ENCODE measurements around the gene NDUFS7. TPM values are rescaled to one million over a fixed set of nuclear protein-coding genes. Genes with fewer than 3 reads are reported as not detected.

The NDUFS7 gene
- total and polyA plus RNA-seq, 2 donors from 2014 or later = 85.5 to 265 TPM

DNA sequence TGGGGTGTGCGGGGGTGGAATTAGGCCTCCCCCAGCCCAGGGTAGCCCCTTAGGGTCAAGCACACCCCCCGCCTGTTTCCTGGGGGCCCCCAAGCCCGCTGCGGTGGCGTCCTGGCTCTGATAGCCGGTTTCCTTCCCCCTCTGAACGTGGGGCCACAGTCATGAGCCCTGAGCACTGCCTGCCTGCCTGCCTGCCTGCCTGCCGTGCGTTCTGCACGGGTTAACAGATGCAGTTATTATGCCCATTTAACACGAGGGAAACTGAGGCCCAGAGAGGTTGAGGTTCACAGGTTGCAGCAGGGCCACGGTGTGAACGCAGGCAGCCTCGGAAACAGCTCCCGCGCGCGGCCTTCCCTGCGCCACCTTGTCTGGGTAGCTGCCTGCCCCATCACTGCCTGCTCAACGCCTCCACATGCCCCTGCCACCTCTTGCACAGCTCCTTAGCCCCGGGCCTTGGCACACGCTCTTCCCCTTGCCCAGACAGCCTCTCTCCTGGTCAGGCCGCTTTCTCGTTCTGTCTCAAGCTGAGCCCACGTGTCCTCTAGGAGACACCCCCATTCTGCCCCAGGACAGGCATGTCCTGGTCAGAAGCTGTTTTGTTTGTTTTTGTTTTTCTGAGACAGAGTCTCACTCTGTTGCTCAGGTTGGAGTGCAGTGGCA is 18.8 kb downstream of the NDUFS7 start:
- Histone ChIP-seq H3K27me3 (ENCODE audit: control insufficient read depth, insufficient read depth, low read length) (no peaks in the 10 kb centered on the region), H3K4me3 (ENCODE audit: low read length in 3 of 3) (no peak overlapping the region), H3K9ac (ENCODE audit: low read length in 3 of 3) (no peak overlapping the region), H3K36me3 (ENCODE audit: control insufficient read depth in 2 of 3, insufficient read depth in 3 of 3, low read length in 3 of 3) (no peaks in the 10 kb centered on the region), H3K27ac (ENCODE audit: low read depth in 2 of 2, low read length in 2 of 2) (no peak overlapping the region), H3K4me1 (ENCODE audit: control insufficient read depth in 2 of 3, insufficient read depth in 2 of 3, low read depth in 1 of 3, low read length in 3 of 3) (peaks cover 0 to 18% (median 0%) of the 10 kb centered on the region in 3 donors), H3K9me3 (ENCODE audit: control insufficient read depth in 2 of 3, insufficient read depth in 1 of 3, low read length in 3 of 3) (no peaks in the 10 kb centered on the region)
- TF ChIP-seq, protein P1, sequence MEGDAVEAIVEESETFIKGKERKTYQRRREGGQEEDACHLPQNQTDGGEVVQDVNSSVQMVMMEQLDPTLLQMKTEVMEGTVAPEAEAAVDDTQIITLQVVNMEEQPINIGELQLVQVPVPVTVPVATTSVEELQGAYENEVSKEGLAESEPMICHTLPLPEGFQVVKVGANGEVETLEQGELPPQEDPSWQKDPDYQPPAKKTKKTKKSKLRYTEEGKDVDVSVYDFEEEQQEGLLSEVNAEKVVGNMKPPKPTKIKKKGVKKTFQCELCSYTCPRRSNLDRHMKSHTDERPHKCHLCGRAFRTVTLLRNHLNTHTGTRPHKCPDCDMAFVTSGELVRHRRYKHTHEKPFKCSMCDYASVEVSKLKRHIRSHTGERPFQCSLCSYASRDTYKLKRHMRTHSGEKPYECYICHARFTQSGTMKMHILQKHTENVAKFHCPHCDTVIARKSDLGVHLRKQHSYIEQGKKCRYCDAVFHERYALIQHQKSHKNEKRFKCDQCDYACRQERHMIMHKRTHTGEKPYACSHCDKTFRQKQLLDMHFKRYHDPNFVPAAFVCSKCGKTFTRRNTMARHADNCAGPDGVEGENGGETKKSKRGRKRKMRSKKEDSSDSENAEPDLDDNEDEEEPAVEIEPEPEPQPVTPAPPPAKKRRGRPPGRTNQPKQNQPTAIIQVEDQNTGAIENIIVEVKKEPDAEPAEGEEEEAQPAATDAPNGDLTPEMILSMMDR (IDR thresholded peaks at IDR 0.05; ENCODE audit: borderline replicate concordance, extremely low read depth, insufficient read depth) = no peak
- no peak for DNase-seq
- FAIRE-seq = no peak
- intact Hi-C loops (cut with DNase I) = no loop called here

DNA sequence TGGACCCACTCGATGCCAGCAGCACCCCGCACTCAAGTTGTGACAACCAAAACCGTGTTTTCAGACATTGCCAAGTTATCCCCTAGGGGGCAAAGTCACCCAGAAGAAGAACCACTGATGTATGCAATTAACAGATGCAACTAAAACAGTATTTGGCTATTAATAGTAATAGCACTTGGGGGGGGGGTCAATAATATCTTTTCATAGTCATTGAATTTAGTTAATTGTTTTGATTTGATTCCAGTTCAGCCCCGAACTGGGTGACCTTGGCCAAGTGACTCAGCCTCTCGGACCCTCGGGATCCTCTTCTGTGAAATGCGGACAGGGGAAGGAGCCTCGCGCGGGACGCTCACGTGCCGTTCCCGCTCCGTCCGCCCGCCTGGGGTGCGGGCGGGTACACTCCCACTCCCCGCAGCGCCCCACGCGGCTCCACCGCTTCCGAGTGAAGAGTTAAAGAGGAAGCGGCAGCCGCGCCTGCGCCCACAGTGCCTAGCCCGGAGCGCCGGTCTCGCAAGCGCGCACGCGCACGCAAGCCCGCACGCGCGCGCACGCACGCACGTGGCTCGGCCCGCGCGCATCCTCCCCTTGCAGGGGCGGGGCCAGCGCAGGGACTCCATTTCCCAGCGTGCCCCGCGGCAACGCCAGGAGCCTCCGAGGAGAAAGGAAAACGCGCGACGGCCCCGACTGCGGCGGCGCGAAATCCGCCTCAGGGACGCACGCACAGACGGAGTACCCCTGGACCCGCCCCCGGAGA is 23.2 kb downstream of the NDUFS7 start:
- Histone ChIP-seq H3K4me3 (ENCODE audit: low read length in 3 of 3) (peak overlapping the region; percentile 38 to 72 (median 47)), H3K4me1 (ENCODE audit: control insufficient read depth in 2 of 3, insufficient read depth in 2 of 3, low read depth in 1 of 3, low read length in 3 of 3) (peaks cover 0 to 42% (median 21%) of the 10 kb centered on the region in 3 donors), H3K9me3 (ENCODE audit: control insufficient read depth in 2 of 3, insufficient read depth in 1 of 3, low read length in 3 of 3) (no peaks in the 10 kb centered on the region), H3K27ac (ENCODE audit: low read depth in 2 of 2, low read length in 2 of 2) (peak overlapping the region; percentile 88 to 91), H3K36me3 (ENCODE audit: control insufficient read depth in 2 of 3, insufficient read depth in 3 of 3, low read length in 3 of 3) (no peaks in the 10 kb centered on the region), H3K9ac (ENCODE audit: low read length in 3 of 3) (peak overlapping the region in 2 of 3 donors; percentile 29 to 67), H3K27me3 (ENCODE audit: control insufficient read depth, insufficient read depth, low read length) (no peaks in the 10 kb centered on the region)
- intact Hi-C loops (cut with DNase I) = no loop called here
- FAIRE-seq (no peak), DNase-seq (peak; percentile 98 to 100 (median 99))
- TF ChIP-seq, protein P1 (IDR thresholded peaks at IDR 0.05; ENCODE audit: borderline replicate concordance, extremely low read depth, insufficient read depth) = peak; percentile 25

DNA sequence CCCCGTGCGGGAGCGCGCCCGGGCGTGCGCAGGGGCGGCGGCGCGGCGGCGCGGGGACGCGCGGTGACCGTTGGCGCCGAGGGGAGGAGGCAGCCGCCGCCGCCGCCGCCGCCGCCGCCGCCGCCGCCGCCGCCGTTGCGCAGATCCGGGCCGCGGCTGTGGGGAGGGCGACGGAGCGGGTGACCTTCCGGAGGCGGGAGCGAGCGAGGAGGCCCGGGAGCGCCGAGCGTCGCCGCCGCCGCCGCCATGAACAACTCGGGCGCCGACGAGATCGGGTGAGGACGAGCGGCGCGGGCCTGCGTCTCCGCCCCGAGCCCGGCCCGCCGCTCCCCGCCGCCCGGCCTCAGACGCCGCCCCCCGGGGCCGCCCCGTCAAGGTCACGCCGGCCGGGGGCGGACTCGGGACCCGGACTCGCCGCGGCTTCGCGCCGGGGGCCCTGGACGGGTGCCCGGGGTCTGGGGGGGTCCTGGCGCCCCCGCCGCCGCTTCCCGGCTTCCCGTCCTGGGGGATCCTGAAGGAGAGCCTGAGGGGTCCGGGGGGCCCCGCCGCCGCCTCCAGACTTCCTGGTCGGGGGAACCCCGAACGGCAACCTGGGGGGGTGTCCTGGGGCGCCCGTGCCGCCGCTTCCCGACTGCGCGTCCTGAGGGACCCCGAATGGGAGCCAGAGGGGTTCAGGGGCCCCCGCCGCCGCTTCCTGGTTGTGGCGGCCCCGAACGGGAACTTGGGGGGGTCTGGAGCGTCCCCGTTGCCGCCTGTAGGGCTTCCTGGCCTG is 24.0 kb downstream of the NDUFS7 start, which contains the start of gene DAZAP1:
Gene DAZAP1, plus strand, starts transcription at position 59 of the 772 bp plus-strand sequence. Its CDS starts 188 bp downstream, at position 247.
- Histone ChIP-seq H3K27me3 (ENCODE audit: control insufficient read depth, insufficient read depth, low read length) (no peaks in the 10 kb centered on the region), H3K9ac (ENCODE audit: low read length in 3 of 3) (peak within 1 kb of the TSS in 2 of 3 donors; percentile 69 to 71), H3K4me1 (ENCODE audit: control insufficient read depth in 2 of 3, insufficient read depth in 2 of 3, low read depth in 1 of 3, low read length in 3 of 3) (peaks cover 0 to 45% (median 29%) of the 10 kb centered on the region in 3 donors), H3K9me3 (ENCODE audit: control insufficient read depth in 2 of 3, insufficient read depth in 1 of 3, low read length in 3 of 3) (no peaks in the 10 kb centered on the region), H3K4me3 (ENCODE audit: low read length in 3 of 3) (peak within 1 kb of the TSS; percentile 38 to 79 (median 47)), H3K36me3 (ENCODE audit: control insufficient read depth in 2 of 3, insufficient read depth in 3 of 3, low read length in 3 of 3) (no peaks in the 10 kb centered on the region), H3K27ac (ENCODE audit: low read depth in 2 of 2, low read length in 2 of 2) (peak within 1 kb of the TSS; percentile 88 to 91)
- intact Hi-C loops (cut with DNase I) = no loop called here
- TF ChIP-seq, protein P1 (IDR thresholded peaks at IDR 0.05; ENCODE audit: borderline replicate concordance, extremely low read depth, insufficient read depth) = no peak
- DNase-seq (peak in 2 of 5 donors; percentile 86 to 90), FAIRE-seq (no peak)

Measured in kidney (tissue), 14 donors.